ENCODE results near the gene CADPS2. TPM values are rescaled to one million over a fixed set of nuclear protein-coding genes. Genes with fewer than 3 reads are reported as not detected.

The CADPS2 gene
- polyA plus RNA-seq, 3 donors, result not detected

DNA sequence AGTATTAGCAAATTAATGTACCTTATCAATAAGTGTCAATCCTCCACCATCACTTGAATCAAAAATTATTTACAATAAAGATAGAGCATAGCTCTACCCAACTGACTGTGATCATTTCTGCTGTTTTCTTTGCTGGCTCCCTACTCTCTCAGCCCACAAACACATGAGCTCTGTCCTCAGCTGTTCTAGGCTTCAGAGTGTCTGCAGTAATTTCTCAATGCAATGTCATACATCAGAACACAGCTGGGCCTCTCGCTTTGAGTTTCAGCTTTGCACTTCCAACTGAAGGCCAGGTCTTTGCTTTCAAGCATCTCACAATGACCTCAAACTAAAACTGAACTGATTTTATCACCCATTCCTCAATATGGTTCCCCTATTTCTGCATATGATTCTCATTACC lies 243.0 kb downstream of the CADPS2 start:
- Mint-ChIP-seq H3K27me3 (ENCODE audit: low read depth in 3 of 3) (peaks cover 0 to 1% (median 0%) of the 10 kb centered on the region in 3 donors), H3K4me3 (no peak overlapping the region), H3K9me3 (peaks cover 0 to 17% (median 6%) of the 10 kb centered on the region in 7 donors), H3K36me3 (no peaks in the 10 kb centered on the region), H3K27ac (no peak overlapping the region), H3K4me1 (no peaks in the 10 kb centered on the region)
- H3K79me2 ChIP-seq (ENCODE audit: insufficient read depth, low read length), result no peaks in the 10 kb centered on the region
- H3K27me3 ChIP-seq (ENCODE audit: control insufficient read depth in 2 of 2, insufficient read depth in 2 of 2, low read length in 2 of 2), result no peaks in the 10 kb centered on the region
- H3K4me3 ChIP-seq (replicated peaks in 1 of 3; ENCODE audit: low read depth in 2 of 3, low read length in 3 of 3), result no peak overlapping the region
- WGBS (ENCODE audit: insufficient coverage), result 78% methylated on average over 1 of the region's 1 CpG
- intact Hi-C loops (cut with micrococcal nuclease), result no loop called here
- H3K9me3 ChIP-seq (replicated peaks in 1 of 2; ENCODE audit: control insufficient read depth in 1 of 2, insufficient read depth in 1 of 2, low read length in 2 of 2), result peaks cover 0 to 5% of the 10 kb centered on the region in 2 donors
- H3K4me2 ChIP-seq (replicated peaks; ENCODE audit: extremely low read depth, low read length, poor library complexity, severe bottlenecking), result no peak overlapping the region
- no peak for DNase-seq
- no peak overlapping the region for H3K27ac ChIP-seq (ENCODE audit: low read depth in 1 of 2, low read length in 2 of 2)
- TF ChIP-seq, protein P1, sequence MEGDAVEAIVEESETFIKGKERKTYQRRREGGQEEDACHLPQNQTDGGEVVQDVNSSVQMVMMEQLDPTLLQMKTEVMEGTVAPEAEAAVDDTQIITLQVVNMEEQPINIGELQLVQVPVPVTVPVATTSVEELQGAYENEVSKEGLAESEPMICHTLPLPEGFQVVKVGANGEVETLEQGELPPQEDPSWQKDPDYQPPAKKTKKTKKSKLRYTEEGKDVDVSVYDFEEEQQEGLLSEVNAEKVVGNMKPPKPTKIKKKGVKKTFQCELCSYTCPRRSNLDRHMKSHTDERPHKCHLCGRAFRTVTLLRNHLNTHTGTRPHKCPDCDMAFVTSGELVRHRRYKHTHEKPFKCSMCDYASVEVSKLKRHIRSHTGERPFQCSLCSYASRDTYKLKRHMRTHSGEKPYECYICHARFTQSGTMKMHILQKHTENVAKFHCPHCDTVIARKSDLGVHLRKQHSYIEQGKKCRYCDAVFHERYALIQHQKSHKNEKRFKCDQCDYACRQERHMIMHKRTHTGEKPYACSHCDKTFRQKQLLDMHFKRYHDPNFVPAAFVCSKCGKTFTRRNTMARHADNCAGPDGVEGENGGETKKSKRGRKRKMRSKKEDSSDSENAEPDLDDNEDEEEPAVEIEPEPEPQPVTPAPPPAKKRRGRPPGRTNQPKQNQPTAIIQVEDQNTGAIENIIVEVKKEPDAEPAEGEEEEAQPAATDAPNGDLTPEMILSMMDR (IDR thresholded peaks at IDR 0.05), result no peak
- H3K36me3 ChIP-seq (replicated peaks in 1 of 2; ENCODE audit: control insufficient read depth in 1 of 2, insufficient read depth in 2 of 2, low read length in 2 of 2), result no peaks in the 10 kb centered on the region
- H4K20me1 ChIP-seq (ENCODE audit: insufficient read depth, low read length), result no peaks in the 10 kb centered on the region
- no peak overlapping the region for H2AFZ ChIP-seq (ENCODE audit: insufficient read depth, low read depth, low read length, poor library complexity, severe bottlenecking)
- H3K4me1 ChIP-seq (ENCODE audit: control insufficient read depth in 1 of 2, insufficient read depth in 2 of 2, low read length in 2 of 2), result no peaks in the 10 kb centered on the region
- no peak overlapping the region for H3K9ac ChIP-seq (ENCODE audit: insufficient read depth, low read length, poor library complexity, severe bottlenecking)

DNA sequence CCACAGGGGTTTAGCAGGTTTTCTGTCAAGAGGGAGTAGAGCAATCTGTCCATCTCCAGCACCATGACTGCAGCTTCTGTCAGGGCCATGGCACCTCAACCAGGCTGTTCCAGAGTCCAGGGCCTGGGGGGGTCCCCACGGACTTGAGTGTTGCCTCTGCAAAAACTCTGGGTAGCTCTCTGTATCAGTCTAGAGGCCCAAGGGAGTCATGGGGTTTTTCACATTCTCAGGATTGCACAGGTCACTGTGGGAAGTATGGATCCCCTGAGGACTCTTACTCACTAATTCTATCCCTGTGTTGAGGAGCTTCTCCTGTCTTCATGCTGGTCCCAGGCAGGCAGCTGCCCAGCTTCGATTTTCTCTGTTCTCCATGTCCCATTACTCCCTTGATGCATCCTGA lies 247.8 kb downstream of the CADPS2 start:
- Mint-ChIP-seq H3K27me3 (ENCODE audit: low read depth in 3 of 3) (no peaks in the 10 kb centered on the region), H3K4me3 (no peak overlapping the region), H3K36me3 (no peaks in the 10 kb centered on the region), H3K4me1 (no peaks in the 10 kb centered on the region), H3K9me3 (peaks cover 2 to 23% (median 9%) of the 10 kb centered on the region in 7 donors), H3K27ac (no peak overlapping the region)
- no peak for DNase-seq
- H3K36me3 ChIP-seq (replicated peaks in 1 of 2; ENCODE audit: control insufficient read depth in 1 of 2, insufficient read depth in 2 of 2, low read length in 2 of 2), result no peaks in the 10 kb centered on the region
- no peak overlapping the region for H3K4me3 ChIP-seq (replicated peaks in 1 of 3; ENCODE audit: low read depth in 2 of 3, low read length in 3 of 3)
- H3K27ac ChIP-seq (ENCODE audit: low read depth in 1 of 2, low read length in 2 of 2), result no peak overlapping the region
- WGBS (ENCODE audit: insufficient coverage), result 82% methylated on average over 2 of the region's 2 CpGs
- H3K4me1 ChIP-seq (ENCODE audit: control insufficient read depth in 1 of 2, insufficient read depth in 2 of 2, low read length in 2 of 2), result no peaks in the 10 kb centered on the region
- intact Hi-C loops (cut with micrococcal nuclease), result no loop called here
- no peak overlapping the region for H3K4me2 ChIP-seq (replicated peaks; ENCODE audit: extremely low read depth, low read length, poor library complexity, severe bottlenecking)
- TF ChIP-seq, protein P1 (IDR thresholded peaks at IDR 0.05), result no peak
- peaks cover 0 to 14% of the 10 kb centered on the region in 2 donors for H3K9me3 ChIP-seq (replicated peaks in 1 of 2; ENCODE audit: control insufficient read depth in 1 of 2, insufficient read depth in 1 of 2, low read length in 2 of 2)
- no peak overlapping the region for H2AFZ ChIP-seq (ENCODE audit: insufficient read depth, low read depth, low read length, poor library complexity, severe bottlenecking)
- no peak overlapping the region for H3K9ac ChIP-seq (ENCODE audit: insufficient read depth, low read length, poor library complexity, severe bottlenecking)
- no peaks in the 10 kb centered on the region for H3K27me3 ChIP-seq (ENCODE audit: control insufficient read depth in 2 of 2, insufficient read depth in 2 of 2, low read length in 2 of 2)
- no peaks in the 10 kb centered on the region for H4K20me1 ChIP-seq (ENCODE audit: insufficient read depth, low read length)
- H3K79me2 ChIP-seq (ENCODE audit: insufficient read depth, low read length), result no peaks in the 10 kb centered on the region

All from CD14-positive monocyte (primary cell).